DOHH2 (cell line): ENCODE data around the gene CDKL5.
"Not testable (repeated sequence)": the region's sequence is repeated elsewhere in the genome, so short reads cannot be mapped to it uniquely, and the experiment has no call there.

Experiments used
- H3F3A ChIP-seq: fragments of 200-600 bp; sonication (generic), shearing (Covaris generic); 2 replicates; pipeline ENCODE4 v1.6.0; 2016; ENCODE audit warnings: antibody characterized with exemption, mild to moderate bottlenecking; ENCODE audit not compliant: control insufficient read depth, insufficient read depth
- H3K27ac ChIP-seq: fragments of 200-600 bp; sonication (generic); 2 replicates; pipeline ENCODE4 v1.5.1; 2014; ENCODE audit warnings: low read depth, mild to moderate bottlenecking, low read length, moderate library complexity
- H3K27me3 ChIP-seq: fragments of 200-600 bp; sonication (generic); 2 replicates; pipeline ENCODE4 v1.6.1; 2014; ENCODE audit warnings: mild to moderate bottlenecking, low read length, mixed read lengths; ENCODE audit not compliant: control insufficient read depth
- H3K36me3 ChIP-seq: fragments of 200-600 bp; sonication (generic); 2 replicates; pipeline ENCODE4 v1.6.1; 2014; ENCODE audit warnings: mild to moderate bottlenecking, low read length, moderate library complexity, mixed read lengths; ENCODE audit not compliant: control insufficient read depth
- H3K4me1 ChIP-seq: fragments of 200-600 bp; sonication (generic); 2 replicates; pipeline ENCODE4 v1.6.1; 2014; ENCODE audit warnings: mild to moderate bottlenecking, low read length, mixed read lengths; ENCODE audit not compliant: control insufficient read depth
- H3K4me2 ChIP-seq: fragments of 200-600 bp; sonication (generic); 2 replicates; pipeline ENCODE4 v1.6.0; 2014; ENCODE audit warnings: mild to moderate bottlenecking, low read length, moderate library complexity
- H3K4me3 ChIP-seq: fragments of 200-600 bp; sonication (generic); 2 replicates; pipeline ENCODE4 v1.5.1; 2014; ENCODE audit warnings: mild to moderate bottlenecking, low read length, mixed read lengths
- H3K79me2 ChIP-seq: fragments of 200-600 bp; sonication (generic); 2 replicates; pipeline ENCODE4 v1.6.1; 2014; ENCODE audit warnings: mild to moderate bottlenecking, low read length, mixed read lengths; ENCODE audit not compliant: control insufficient read depth
- H3K9me2 ChIP-seq: fragments of 200-600 bp; sonication (generic); replicated peaks from 2 replicates; pipeline ENCODE4 v1.6.1; 2014; ENCODE audit warnings: mild to moderate bottlenecking, low read length, mixed read lengths; ENCODE audit not compliant: control insufficient read depth
- H3K9me3 ChIP-seq: fragments of 200-600 bp; sonication (generic); 2 replicates; pipeline ENCODE4 v1.6.1; 2014; ENCODE audit warnings: antibody characterized with exemption, low read length, mixed read lengths; ENCODE audit not compliant: control insufficient read depth, insufficient read depth
- H4K20me1 ChIP-seq: fragments of 200-600 bp; sonication (generic); 2 replicates; pipeline ENCODE4 v1.6.0; 2014; ENCODE audit warnings: low read depth, mild to moderate bottlenecking, antibody characterized with exemption, low read length, moderate library complexity; ENCODE audit not compliant: control insufficient read depth, insufficient read depth
- CTCF ChIP-seq: fragments of 200-600 bp; sonication (generic); IDR thresholded peaks from one replicate; pipeline ENCODE4 v1.5.1; 2014; ENCODE audit warnings: antibody characterized with exemption, mild to moderate bottlenecking, low read depth, low read length; ENCODE audit not compliant: poor library complexity, severe bottlenecking
- EZH2phosphoT487 ChIP-seq: fragments of 200-600 bp; sonication (generic); IDR thresholded peaks from 2 replicates; pipeline ENCODE4 v1.6.1; 2017; ENCODE audit warnings: borderline replicate concordance, mild to moderate bottlenecking, antibody characterized with exemption, low read length, moderate library complexity, mixed read lengths

The CDKL5 gene

DNA sequence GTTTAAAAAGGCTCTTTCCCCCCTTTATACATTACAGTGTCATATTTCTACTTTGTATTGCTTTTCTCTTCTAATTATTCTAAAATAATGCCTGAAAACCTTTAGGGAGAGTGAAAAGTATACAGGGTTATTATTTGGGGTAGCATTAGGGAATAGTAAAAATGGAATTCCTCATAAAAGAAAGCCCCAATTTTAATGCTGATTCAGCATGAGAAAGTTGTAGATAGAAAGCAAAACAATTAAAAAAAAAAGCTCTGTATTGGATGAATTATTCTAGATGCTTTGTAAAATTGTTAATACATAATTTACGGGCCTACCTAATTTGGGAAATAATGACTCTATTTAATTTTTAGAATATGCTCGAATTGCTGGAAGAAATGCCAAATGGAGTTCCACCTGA lies 154.1 kb downstream of the CDKL5 start:
- Histone ChIP-seq H3K4me1 (no peaks in the 10 kb centered on the region), H3F3A (no peaks in the 10 kb centered on the region), H3K9me2 (no peaks in the 10 kb centered on the region), H3K79me2 (no peaks in the 10 kb centered on the region), H3K27ac (no peak overlapping the region), H3K9me3 (no peaks in the 10 kb centered on the region), H4K20me1 (no peaks in the 10 kb centered on the region), H3K4me3 (no peak overlapping the region), H3K27me3 (no peaks in the 10 kb centered on the region), H3K4me2 (no peak overlapping the region), H3K36me3 (no peaks in the 10 kb centered on the region)
- TF ChIP-seq CTCF: no peak
- TF ChIP-seq EZH2phosphoT487: no peak

DNA sequence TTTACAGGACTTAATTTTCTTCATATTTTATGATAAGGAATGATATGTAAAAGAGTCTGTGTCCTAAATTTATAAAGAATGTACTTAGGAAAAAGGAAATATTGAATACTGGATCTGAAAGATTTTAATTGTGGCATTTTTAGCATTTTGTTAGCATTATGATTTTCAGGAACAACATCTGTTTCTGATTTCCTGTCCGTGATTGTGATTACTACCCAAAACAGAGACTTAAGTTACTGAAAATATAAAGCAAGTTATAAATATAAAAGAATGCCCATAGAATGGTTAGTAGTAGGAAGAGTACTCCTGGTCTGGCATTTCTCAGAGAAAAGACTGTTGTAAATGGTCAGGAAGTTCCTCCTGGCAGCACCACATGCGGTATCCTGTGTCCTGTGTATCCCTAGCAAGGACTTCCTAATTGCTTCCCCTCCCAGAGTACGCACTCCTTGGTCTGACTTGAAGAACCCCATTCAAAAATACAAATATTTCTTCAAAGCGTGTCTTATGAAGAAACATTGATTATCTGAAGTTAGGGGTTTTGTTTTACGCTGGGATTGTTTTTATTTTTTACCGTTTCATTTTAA lies 157.6 kb downstream of the CDKL5 start:
- H4K20me1 ChIP-seq: no peaks in the 10 kb centered on the region
- no peaks in the 10 kb centered on the region for H3F3A ChIP-seq
- no peak overlapping the region for H3K27ac ChIP-seq
- H3K9me3 ChIP-seq: no peaks in the 10 kb centered on the region
- no peaks in the 10 kb centered on the region for H3K36me3 ChIP-seq
- no peaks in the 10 kb centered on the region for H3K27me3 ChIP-seq
- H3K4me2 ChIP-seq: no peak overlapping the region
- TF ChIP-seq EZH2phosphoT487 (no peak), CTCF (no peak)
- H3K4me3 ChIP-seq: no peak overlapping the region
- H3K4me1 ChIP-seq: no peaks in the 10 kb centered on the region
- H3K9me2 ChIP-seq: no peaks in the 10 kb centered on the region
- H3K79me2 ChIP-seq: no peaks in the 10 kb centered on the region

GRCh38 chrX:18589292-18589691 lies 163.9 kb downstream of the CDKL5 start:
- H3K4me2 ChIP-seq, H3K9me3 ChIP-seq, H3K27me3 ChIP-seq, H4K20me1 ChIP-seq, H3K36me3 ChIP-seq, H3F3A ChIP-seq, H3K4me1 ChIP-seq, H3K27ac ChIP-seq, H3K4me3 ChIP-seq, H3K79me2 ChIP-seq, H3K9me2 ChIP-seq: not testable (repeated sequence)

GRCh38 chrX:18591834-18592233 lies 166.4 kb downstream of the CDKL5 start:
- no peak overlapping the region for H3K27ac ChIP-seq
- no peaks in the 10 kb centered on the region for H3K79me2 ChIP-seq
- H4K20me1 ChIP-seq: no peaks in the 10 kb centered on the region
- TF ChIP-seq EZH2phosphoT487 (no peak), CTCF (no peak)
- no peak overlapping the region for H3K4me3 ChIP-seq
- no peak overlapping the region for H3K4me2 ChIP-seq
- no peaks in the 10 kb centered on the region for H3K9me3 ChIP-seq
- H3K27me3 ChIP-seq: no peaks in the 10 kb centered on the region
- no peaks in the 10 kb centered on the region for H3F3A ChIP-seq
- no peaks in the 10 kb centered on the region for H3K9me2 ChIP-seq
- no peaks in the 10 kb centered on the region for H3K36me3 ChIP-seq
- no peaks in the 10 kb centered on the region for H3K4me1 ChIP-seq
